HG03045 (cell line): ENCODE results near the gene GATA2.

Source experiments
- ATAC-seq: cut with Tn5 transposase; IDR thresholded peaks from one replicate; pipeline ENCODE4 v1.9.1; 2021; ENCODE audit warnings: mild to moderate bottlenecking, moderate library complexity; ENCODE audit not compliant: unreplicated experiment

GATA2 gene

DNA sequence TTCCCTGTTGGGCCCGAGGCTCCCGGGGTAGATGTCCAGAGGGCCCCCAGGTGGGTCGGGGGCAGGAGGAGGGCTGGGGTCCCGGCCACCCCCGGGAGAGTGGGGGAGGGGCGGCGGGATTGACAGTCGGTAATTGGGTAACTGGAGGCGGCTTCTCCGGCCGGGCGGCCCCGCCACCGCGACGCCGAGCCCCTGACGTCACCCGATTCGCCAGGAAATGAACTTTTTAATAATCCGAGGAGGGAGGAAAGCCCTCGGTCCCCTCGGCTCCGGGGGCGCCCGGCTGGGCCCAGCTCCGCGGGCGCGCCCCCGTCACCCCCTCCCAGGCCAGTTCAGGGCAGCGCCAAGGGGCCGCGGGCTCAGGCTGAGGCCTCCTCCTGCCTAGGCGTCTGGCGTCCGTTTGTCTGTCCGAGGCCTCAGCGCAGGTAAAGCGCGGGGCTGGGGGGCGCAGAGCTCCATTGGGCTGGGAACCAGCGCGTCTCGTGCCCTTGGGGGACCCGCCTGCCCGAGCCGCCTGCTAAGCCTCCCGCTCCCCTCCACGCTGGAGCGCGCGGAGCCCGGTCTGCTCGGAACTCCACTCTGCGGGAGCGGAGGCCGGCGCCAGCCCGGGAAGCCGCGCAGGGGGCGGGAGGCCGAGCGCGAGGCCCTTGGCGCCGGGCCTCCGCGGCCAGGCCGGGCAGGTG, 3.9 kb downstream of the GATA2 start:
- no peak for ATAC-seq

- ATAC-seq: no peak
Measured at GRCh38 chr3:128488636-128488990, 4.4 kb downstream of the GATA2 start.

DNA sequence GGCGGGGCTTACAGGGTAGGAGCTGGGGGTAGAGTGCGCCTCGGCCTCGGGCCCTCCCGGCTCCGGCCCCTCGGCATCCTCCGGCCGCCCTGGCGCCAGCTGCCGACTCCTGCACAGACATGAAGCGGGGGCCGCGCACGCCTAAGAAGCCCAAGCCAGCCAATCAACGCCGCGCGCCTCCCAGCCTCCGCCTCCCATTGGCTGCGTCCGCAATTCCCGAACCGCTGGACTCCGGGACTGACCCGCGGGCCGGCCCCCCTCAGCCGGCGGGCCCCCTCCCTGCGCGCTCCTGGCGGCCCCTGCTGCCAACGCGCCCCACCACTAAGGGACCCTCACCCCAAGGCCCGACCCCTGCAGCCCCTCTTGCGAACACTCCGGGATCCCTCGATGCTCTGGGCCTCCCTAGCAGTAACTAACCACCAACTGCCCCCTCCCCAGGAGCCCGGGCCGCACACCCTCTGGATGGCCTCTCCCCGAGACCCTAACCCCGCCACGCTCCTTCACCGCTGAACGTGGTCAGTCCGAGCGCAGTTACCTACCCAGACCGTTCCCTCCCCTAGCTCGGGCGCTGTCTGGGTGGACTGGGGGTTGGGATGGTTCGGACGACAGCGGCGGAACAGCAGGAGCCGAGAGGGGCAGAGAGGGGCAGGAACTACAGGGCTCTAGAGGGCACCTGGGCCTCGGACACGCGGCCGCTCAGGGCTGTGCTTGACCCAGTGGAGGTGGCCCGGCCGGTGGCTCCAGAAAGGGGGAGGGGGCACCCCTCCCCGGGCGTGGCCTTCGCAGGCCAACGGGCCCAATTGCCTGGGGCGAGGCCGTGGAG, 5.0 kb downstream of the GATA2 start:
- no peak for ATAC-seq

DNA sequence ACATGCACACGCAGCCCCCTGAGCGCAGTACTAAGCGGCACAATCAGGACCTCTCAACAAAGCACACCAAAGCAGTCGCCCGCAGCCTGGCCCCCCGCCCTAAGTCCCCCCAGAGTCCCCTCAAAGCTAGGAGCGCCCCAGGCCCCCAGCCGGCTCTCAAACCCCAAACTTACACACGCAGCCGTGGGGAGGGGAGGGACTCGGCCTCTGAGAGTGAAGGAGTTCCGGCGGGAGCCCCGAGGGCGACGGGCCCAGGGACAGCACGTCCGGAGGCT, 5.5 kb downstream of the GATA2 start:
- ATAC-seq: no peak

- ATAC-seq: no peak
Measured at GRCh38 chr3:128486681-128487537, 6.1 kb downstream of the GATA2 start.

DNA sequence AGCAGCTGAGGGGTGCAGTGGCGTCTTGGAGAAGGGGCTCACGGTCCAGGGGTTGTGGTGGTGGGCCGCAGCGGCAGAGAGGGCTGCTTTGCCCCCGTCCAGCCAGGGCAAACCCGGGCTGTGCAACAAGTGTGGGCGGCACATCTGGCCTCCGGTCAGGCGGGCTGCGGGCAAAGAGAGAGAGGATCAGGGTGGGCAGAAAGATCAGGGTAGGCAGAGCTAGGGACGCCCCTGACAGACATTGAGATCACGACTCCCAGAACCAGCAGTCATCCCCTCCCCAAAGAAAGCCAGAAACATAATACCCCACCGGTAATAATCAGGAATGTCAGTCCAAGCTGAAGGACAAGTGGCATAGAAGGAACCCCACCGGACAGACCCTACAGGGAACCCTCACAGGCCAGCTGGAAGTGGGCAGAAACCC, 6.8 kb downstream of the GATA2 start:
- ATAC-seq: no peak

DNA sequence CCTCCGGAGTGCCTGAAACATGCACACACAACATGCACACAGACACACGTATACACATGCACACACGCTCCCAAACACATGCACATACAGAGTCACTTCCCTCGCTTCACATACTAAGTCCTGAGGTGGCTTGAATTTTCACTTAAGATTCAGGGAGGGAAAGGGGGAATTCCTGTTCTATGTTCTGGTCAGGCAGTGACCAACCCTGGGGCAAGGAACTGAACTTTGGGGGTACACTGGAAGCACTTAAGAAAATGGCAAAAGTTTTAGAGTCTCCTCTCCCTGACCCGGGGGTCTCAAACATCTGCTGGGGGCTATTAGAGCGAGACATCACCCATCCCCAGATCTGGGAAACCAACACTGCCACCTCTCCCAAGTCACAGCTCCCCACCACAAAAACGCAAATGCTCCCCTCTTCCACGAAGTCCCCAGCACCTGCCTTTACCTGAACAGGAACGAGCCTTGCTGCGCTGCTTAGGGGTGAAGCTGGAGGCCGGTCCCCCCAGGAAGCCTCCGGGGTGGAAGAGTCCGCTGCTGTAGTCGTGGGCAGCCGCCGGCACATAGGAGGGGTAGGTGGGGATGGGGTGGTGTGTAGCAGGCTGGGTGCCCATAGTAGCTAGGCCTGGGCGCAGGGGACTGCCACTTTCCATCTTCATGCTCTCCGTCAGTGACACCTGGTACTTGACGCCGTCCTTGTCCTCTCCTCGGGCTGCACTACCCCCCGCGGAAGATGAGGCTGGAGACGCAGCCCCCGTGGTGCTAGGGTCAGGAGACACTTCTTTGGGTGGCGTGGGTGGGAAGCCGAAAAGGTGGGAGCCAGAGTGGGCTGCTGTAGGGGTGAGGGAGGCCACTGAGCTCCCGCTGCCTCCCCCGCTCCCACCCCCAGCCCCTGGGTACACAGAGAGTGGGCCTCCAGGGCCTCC, 7.5 kb downstream of the GATA2 start:
- no peak for ATAC-seq

- ATAC-seq: no peak
Measured at GRCh38 chr3:128484404-128485281, 8.4 kb downstream of the GATA2 start.

GRCh38 chr3:128483657-128484403, 9.2 kb downstream of the GATA2 start:
- ATAC-seq: no peak

DNA sequence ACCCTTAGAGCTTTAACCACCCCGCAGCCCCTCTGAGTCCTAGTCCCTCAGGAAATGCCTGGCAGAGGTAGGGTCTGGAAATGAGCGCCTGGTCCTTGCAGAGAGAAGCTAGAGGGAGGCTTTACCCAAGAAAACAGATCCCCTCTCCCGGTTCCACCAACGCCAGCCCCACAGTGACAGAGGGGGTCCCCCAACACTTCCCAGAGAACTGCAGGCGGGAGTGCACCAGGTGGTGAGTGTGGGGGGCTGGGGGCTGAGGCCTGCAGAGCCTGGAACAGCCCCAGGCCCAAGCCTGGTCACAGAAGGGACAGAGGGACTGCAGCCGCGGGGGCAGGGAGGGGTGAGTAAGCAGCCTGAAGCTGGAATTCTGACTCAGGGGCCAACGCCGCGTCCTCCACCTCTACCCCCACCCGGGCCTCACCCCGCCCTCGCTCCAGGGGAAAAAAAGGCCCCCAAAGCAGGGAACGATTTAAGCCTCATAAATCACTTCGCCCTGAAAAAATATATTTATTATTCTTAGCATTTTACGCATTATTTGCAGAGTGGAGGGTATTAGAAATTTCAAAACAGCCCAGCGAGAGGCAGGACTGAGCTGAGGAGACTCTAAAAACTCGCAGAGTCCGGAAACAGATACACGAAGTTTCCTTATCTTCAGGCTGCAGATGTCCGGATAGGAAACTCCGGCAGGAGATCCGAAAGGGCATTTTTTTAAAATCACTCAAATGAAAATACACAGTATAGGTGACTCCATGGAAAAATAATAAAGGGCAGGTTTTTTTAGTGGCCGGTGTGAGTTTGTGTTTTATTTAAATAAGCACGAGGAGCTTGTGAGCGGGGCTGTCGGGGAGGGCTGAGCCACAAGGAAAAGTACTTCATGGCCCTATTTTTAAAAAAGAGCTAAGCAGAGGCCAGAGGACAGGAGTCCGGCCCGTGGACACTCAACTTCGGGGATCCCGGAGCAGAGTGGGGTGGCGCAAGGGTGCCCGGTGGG, 10.0 kb downstream of the GATA2 start:
- no peak for ATAC-seq

GRCh38 chr3:128482175-128482574, 10.8 kb downstream of the GATA2 start:
- ATAC-seq: no peak

GRCh38 chr3:128481438-128481942, 11.5 kb downstream of the GATA2 start:
- ATAC-seq: no peak

- ATAC-seq: no peak
Measured at GRCh38 chr3:128480717-128481437, 12.1 kb downstream of the GATA2 start.

DNA sequence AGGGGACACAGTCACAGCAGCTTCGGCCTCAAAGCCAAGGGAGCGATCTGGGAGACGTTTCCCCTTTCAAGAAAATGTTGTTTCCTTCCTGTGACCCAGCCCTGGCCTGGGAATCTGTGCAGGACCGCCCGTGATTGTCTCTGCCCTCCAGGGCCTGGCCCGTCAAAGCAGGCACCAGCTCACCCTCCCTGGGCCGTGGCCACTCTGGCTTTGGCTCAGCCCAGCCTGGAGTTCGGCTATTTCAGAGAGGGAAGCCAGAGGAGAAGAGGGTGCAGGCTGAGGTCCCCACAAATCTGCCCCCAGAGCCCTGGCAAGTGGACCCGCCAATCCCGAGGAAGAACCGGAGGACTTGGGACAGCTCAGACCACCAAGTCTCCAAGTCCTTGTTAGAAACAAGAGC, 12.7 kb downstream of the GATA2 start:
- ATAC-seq: no peak

DNA sequence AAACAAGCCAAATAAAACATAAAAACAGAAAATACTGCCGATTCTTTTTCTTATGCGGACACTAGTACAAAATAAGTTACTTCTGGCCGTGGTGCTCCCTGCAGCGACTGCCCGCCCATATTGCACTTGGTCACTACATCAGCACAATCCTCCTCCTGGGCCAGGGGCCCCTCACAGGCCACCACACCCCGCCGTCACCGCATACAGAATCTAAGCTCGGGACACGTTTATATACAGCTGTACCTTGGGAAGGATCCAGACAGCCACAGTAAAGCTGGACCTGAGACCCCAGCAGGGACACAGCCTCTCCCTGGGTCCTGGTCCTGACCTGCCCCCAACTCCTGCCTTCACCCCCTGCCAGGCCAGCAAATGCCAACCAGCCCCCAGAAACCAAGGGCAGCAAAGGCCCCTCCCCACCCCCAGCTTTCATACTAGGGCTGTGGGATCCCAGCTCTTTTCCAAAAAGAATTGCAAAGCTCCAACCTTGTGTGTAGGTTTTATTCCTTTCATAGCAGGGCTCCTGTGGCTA, 13.4 kb downstream of the GATA2 start:
- no peak for ATAC-seq

GRCh38 chr3:128478576-128479506, 14.2 kb downstream of the GATA2 start:
- ATAC-seq: no peak
